ENCODE measurements around the gene PODN. TPM values are rescaled to one million over a fixed set of nuclear protein-coding genes. Genes with fewer than 3 reads are reported as not detected.

Gene PODN
- total RNA-seq, 1 donor from 2014 or later = 0.10 TPM

DNA sequence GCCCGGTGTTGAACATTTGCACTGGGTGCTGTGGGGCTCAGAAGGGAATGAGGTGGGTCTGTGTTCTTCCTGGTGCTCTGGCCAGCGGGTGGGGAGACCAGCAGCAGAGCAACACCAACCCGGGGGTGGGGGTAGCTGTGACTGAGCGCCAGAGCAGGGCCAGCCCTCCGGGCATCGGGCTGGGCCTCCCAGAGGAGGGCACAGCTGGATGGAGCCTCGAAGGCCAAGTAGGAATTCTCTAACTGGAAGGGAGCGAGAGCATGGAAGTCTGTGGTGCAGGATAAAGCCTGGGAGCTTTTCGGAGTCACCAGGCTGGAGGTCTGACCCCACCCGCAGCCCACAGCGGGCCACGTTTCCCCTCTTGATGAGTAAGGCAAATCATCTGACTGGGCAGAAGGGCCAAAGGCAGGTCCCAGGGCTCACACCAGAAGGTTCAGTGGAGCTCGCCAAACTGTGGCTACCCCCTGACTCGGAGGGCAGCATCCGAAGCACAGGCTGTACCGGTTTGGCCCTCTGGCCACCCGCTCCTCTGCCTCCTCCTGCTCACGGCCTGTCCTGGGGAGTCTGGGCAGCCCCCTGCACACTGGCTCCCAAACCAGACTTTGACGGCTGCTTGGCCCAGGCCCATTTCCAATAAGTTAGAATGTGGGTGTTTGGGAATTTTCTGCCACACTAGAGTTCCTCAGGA is 61.6 kb downstream of the PODN start:
- no peak for DNase-seq (ENCODE audit: low spot score)
- H3K9me3 Mint-ChIP-seq (ENCODE audit: unreplicated experiment) = no peaks in the 10 kb centered on the region
- peaks cover 12% of the 10 kb centered on the region for H3K27me3 Mint-ChIP-seq (ENCODE audit: unreplicated experiment)
- no peak overlapping the region for H3K4me3 Mint-ChIP-seq (ENCODE audit: unreplicated experiment)
- H3K36me3 Mint-ChIP-seq (ENCODE audit: low read depth, unreplicated experiment) = peaks cover 3% of the 10 kb centered on the region
- H3K27ac Mint-ChIP-seq (ENCODE audit: unreplicated experiment) = no peak overlapping the region
- H3K4me1 Mint-ChIP-seq (ENCODE audit: unreplicated experiment) = peaks cover 10% of the 10 kb centered on the region
- TF ChIP-seq, protein P1, sequence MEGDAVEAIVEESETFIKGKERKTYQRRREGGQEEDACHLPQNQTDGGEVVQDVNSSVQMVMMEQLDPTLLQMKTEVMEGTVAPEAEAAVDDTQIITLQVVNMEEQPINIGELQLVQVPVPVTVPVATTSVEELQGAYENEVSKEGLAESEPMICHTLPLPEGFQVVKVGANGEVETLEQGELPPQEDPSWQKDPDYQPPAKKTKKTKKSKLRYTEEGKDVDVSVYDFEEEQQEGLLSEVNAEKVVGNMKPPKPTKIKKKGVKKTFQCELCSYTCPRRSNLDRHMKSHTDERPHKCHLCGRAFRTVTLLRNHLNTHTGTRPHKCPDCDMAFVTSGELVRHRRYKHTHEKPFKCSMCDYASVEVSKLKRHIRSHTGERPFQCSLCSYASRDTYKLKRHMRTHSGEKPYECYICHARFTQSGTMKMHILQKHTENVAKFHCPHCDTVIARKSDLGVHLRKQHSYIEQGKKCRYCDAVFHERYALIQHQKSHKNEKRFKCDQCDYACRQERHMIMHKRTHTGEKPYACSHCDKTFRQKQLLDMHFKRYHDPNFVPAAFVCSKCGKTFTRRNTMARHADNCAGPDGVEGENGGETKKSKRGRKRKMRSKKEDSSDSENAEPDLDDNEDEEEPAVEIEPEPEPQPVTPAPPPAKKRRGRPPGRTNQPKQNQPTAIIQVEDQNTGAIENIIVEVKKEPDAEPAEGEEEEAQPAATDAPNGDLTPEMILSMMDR (IDR thresholded peaks at IDR 0.05; ENCODE audit: unreplicated experiment) = no peak

DNA sequence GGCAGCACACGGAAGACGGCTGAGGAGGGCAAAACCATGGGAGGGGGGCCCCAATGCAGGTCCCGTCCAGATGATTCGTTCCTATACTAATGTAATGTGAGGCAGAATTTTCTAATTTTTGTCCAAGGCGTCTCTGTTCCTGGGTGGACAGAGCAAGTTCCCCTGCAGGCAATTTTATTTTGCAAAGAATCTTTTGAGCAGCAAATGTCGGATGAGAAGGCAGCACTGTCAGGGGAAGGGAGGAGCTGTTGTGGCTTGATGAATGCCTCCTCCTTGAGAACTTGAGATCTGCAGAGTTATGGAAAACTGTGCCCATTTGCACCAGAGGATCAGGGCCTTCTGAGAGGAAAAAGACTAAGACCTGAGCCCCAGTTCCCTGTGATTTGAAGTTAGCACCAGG is 63.1 kb downstream of the PODN start:
- H3K36me3 Mint-ChIP-seq (ENCODE audit: low read depth, unreplicated experiment) = peaks cover 3% of the 10 kb centered on the region
- no peaks in the 10 kb centered on the region for H3K9me3 Mint-ChIP-seq (ENCODE audit: unreplicated experiment)
- peaks cover 18% of the 10 kb centered on the region for H3K27me3 Mint-ChIP-seq (ENCODE audit: unreplicated experiment)
- no peak overlapping the region for H3K4me3 Mint-ChIP-seq (ENCODE audit: unreplicated experiment)
- TF ChIP-seq, protein P1 (IDR thresholded peaks at IDR 0.05; ENCODE audit: unreplicated experiment) = no peak
- H3K4me1 Mint-ChIP-seq (ENCODE audit: unreplicated experiment) = peaks cover 10% of the 10 kb centered on the region
- DNase-seq (ENCODE audit: low spot score) = no peak
- no peak overlapping the region for H3K27ac Mint-ChIP-seq (ENCODE audit: unreplicated experiment)

DNA sequence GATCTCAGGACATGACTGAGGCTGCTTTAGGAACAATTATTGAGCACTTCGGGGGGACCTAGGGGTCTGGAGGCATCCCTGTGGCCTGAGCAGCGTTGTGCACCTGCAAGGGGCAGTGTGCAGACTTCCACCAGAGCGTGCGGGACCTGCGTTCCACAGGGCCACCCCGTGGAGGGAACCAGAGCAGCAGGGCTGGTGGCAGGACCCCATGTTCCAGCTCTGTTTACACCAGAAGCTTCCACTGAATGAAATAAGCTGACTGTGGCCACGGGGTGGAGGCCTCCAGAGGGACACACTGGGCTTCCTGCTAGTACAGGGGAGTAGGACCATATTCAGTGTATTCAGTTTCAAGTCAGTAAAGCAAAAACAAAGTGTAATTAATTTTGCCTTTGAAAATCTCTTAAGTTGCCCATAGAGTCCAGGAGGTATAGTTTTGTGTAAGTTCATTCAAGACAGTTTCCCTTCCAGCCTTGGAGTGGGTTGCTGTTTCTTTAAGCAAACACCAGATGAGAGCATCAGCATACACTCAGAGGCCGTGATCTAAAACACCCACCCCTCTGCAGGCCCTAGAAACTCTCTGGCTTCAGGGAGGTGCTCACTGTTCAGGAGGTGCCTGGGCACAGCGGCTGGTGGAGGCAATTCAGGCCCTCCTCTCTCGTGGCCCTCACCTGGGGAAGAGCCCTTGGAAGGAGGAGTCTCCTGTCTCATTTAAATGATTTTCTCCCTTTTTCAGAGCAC is 63.8 kb downstream of the PODN start:
- TF ChIP-seq, protein P1 (IDR thresholded peaks at IDR 0.05; ENCODE audit: unreplicated experiment) = no peak
- H3K27ac Mint-ChIP-seq (ENCODE audit: unreplicated experiment) = no peak overlapping the region
- peaks cover 10% of the 10 kb centered on the region for H3K4me1 Mint-ChIP-seq (ENCODE audit: unreplicated experiment)
- peaks cover 19% of the 10 kb centered on the region for H3K27me3 Mint-ChIP-seq (ENCODE audit: unreplicated experiment)
- no peak overlapping the region for H3K4me3 Mint-ChIP-seq (ENCODE audit: unreplicated experiment)
- no peaks in the 10 kb centered on the region for H3K9me3 Mint-ChIP-seq (ENCODE audit: unreplicated experiment)
- no peak for DNase-seq (ENCODE audit: low spot score)
- peaks cover 3% of the 10 kb centered on the region for H3K36me3 Mint-ChIP-seq (ENCODE audit: low read depth, unreplicated experiment)

DNA sequence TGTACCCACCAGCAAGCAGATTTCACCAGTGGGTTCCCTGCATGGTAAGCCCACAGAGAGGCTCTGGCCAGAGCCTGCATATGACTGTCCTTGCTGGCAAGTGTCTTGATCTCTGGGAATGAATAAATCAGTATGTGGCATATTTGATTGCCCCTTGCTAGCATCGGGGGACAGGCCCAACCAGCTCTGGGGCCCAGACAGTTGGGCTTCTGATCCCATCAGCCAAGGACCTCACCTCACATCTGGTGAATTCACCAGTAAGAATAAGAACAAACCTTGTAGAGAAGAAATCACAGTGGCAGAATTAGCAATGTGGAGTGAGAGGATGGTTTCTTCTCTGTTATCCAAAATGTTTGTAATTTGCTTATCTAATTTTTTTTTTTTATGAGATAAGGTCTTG is 64.5 kb downstream of the PODN start:
- DNase-seq (ENCODE audit: low spot score) = no peak
- H3K9me3 Mint-ChIP-seq (ENCODE audit: unreplicated experiment) = no peaks in the 10 kb centered on the region
- TF ChIP-seq, protein P1 (IDR thresholded peaks at IDR 0.05; ENCODE audit: unreplicated experiment) = no peak
- no peak overlapping the region for H3K4me3 Mint-ChIP-seq (ENCODE audit: unreplicated experiment)
- H3K27me3 Mint-ChIP-seq (ENCODE audit: unreplicated experiment) = peaks cover 13% of the 10 kb centered on the region
- H3K4me1 Mint-ChIP-seq (ENCODE audit: unreplicated experiment) = peaks cover 10% of the 10 kb centered on the region
- peaks cover 3% of the 10 kb centered on the region for H3K36me3 Mint-ChIP-seq (ENCODE audit: low read depth, unreplicated experiment)
- H3K27ac Mint-ChIP-seq (ENCODE audit: unreplicated experiment) = no peak overlapping the region

DNA sequence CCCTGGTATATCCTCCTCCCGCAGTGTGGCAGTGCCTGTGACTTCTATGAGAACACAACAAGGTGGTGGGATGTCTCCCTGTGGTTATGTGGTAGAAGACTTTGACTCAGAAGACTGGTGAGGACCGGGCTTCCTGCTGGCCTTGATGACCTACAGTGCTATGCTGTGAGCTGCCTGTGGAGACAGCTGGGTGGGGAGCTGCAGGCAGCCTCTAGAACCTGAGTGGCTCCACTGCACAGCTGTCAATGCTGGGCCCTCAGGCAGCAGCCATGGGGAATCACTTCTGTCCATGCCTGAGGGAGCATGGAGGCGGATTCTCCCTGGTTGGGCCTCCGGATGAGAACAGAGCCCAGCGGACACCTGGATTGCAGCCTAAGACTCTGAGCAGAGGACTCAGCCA is 65.5 kb downstream of the PODN start:
- Mint-ChIP-seq H3K27ac (ENCODE audit: unreplicated experiment) (no peak overlapping the region), H3K36me3 (ENCODE audit: low read depth, unreplicated experiment) (peaks cover 3% of the 10 kb centered on the region), H3K27me3 (ENCODE audit: unreplicated experiment) (peaks cover 10% of the 10 kb centered on the region), H3K4me3 (ENCODE audit: unreplicated experiment) (no peak overlapping the region), H3K4me1 (ENCODE audit: unreplicated experiment) (peaks cover 8% of the 10 kb centered on the region), H3K9me3 (ENCODE audit: unreplicated experiment) (no peaks in the 10 kb centered on the region)
- TF ChIP-seq, protein P1 (IDR thresholded peaks at IDR 0.05; ENCODE audit: unreplicated experiment) = no peak
- DNase-seq (ENCODE audit: low spot score) = no peak
